DOHH2 (cell line): ENCODE data around the gene OTOF.

Source experiments
- H3F3A ChIP-seq: fragments of 200-600 bp; sonication (generic), shearing (Covaris generic); 2 replicates; pipeline ENCODE4 v1.6.0; 2016; ENCODE audit warnings: antibody characterized with exemption, mild to moderate bottlenecking; ENCODE audit not compliant: control insufficient read depth, insufficient read depth
- H3K27ac ChIP-seq: fragments of 200-600 bp; sonication (generic); 2 replicates; pipeline ENCODE4 v1.5.1; 2014; ENCODE audit warnings: low read depth, mild to moderate bottlenecking, low read length, moderate library complexity
- H3K27me3 ChIP-seq: fragments of 200-600 bp; sonication (generic); 2 replicates; pipeline ENCODE4 v1.6.1; 2014; ENCODE audit warnings: mild to moderate bottlenecking, low read length, mixed read lengths; ENCODE audit not compliant: control insufficient read depth
- H3K36me3 ChIP-seq: fragments of 200-600 bp; sonication (generic); 2 replicates; pipeline ENCODE4 v1.6.1; 2014; ENCODE audit warnings: mild to moderate bottlenecking, low read length, moderate library complexity, mixed read lengths; ENCODE audit not compliant: control insufficient read depth
- H3K4me1 ChIP-seq: fragments of 200-600 bp; sonication (generic); 2 replicates; pipeline ENCODE4 v1.6.1; 2014; ENCODE audit warnings: mild to moderate bottlenecking, low read length, mixed read lengths; ENCODE audit not compliant: control insufficient read depth
- H3K4me2 ChIP-seq: fragments of 200-600 bp; sonication (generic); 2 replicates; pipeline ENCODE4 v1.6.0; 2014; ENCODE audit warnings: mild to moderate bottlenecking, low read length, moderate library complexity
- H3K4me3 ChIP-seq: fragments of 200-600 bp; sonication (generic); 2 replicates; pipeline ENCODE4 v1.5.1; 2014; ENCODE audit warnings: mild to moderate bottlenecking, low read length, mixed read lengths
- H3K79me2 ChIP-seq: fragments of 200-600 bp; sonication (generic); 2 replicates; pipeline ENCODE4 v1.6.1; 2014; ENCODE audit warnings: mild to moderate bottlenecking, low read length, mixed read lengths; ENCODE audit not compliant: control insufficient read depth
- H3K9me2 ChIP-seq: fragments of 200-600 bp; sonication (generic); replicated peaks from 2 replicates; pipeline ENCODE4 v1.6.1; 2014; ENCODE audit warnings: mild to moderate bottlenecking, low read length, mixed read lengths; ENCODE audit not compliant: control insufficient read depth
- H3K9me3 ChIP-seq: fragments of 200-600 bp; sonication (generic); 2 replicates; pipeline ENCODE4 v1.6.1; 2014; ENCODE audit warnings: antibody characterized with exemption, low read length, mixed read lengths; ENCODE audit not compliant: control insufficient read depth, insufficient read depth
- H4K20me1 ChIP-seq: fragments of 200-600 bp; sonication (generic); 2 replicates; pipeline ENCODE4 v1.6.0; 2014; ENCODE audit warnings: low read depth, mild to moderate bottlenecking, antibody characterized with exemption, low read length, moderate library complexity; ENCODE audit not compliant: control insufficient read depth, insufficient read depth
- EZH2phosphoT487 ChIP-seq: fragments of 200-600 bp; sonication (generic); IDR thresholded peaks from 2 replicates; pipeline ENCODE4 v1.6.1; 2017; ENCODE audit warnings: borderline replicate concordance, mild to moderate bottlenecking, antibody characterized with exemption, low read length, moderate library complexity, mixed read lengths
- TF ChIP-seq, protein P1 (sequence below): fragments of 200-600 bp; sonication (generic); IDR thresholded peaks from one replicate; pipeline ENCODE4 v1.5.1; 2014; ENCODE audit warnings: antibody characterized with exemption, mild to moderate bottlenecking, low read depth, low read length; ENCODE audit not compliant: poor library complexity, severe bottlenecking

The OTOF gene

DNA sequence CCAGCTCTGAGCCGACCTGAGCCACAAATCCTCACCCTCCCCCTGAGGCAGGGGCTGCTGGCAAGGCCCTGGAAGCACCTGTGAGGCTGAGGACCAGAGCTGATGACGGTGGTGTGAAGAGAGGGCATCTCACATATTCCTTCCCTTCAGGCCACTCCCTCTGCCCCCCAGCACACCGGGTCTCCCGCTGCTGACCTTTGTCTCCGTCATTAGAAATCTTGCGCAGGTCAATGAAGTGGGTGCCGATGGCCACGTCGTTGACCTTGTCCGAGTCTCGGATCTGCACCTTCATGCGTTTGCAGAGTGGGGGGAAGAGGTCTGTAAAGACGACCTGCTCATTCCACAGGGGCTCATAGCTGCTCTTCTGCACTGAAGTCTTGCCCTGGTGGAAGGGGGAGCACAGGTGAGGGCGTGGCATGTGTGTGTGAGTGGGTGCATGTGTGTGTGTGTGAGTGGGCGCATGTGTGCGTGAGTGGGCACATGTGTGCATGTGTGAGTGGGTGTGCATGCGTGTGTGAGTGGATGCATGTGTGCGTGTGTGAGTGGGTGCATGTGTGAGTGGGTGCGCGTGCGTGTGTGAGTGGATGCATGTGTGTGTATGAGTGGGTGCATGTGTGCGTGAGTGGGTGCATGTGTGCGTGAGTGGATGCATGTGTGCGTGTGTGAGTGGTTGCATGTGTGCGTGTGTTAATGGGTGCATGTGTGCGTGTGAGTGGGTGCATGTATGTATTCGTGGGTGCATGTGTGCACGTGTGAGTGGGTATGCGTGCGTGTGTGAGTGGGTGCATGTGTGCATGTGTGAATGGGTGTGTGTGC lies 4.5 kb upstream of the OTOF start:
- H3K27ac ChIP-seq, result no peak overlapping the region
- H4K20me1 ChIP-seq, result no peaks in the 10 kb centered on the region
- H3K4me2 ChIP-seq, result no peak overlapping the region
- no peak overlapping the region for H3K4me3 ChIP-seq
- H3F3A ChIP-seq, result no peaks in the 10 kb centered on the region
- no peaks in the 10 kb centered on the region for H3K27me3 ChIP-seq
- no peaks in the 10 kb centered on the region for H3K9me2 ChIP-seq
- no peaks in the 10 kb centered on the region for H3K9me3 ChIP-seq
- H3K36me3 ChIP-seq, result no peaks in the 10 kb centered on the region
- H3K79me2 ChIP-seq, result no peaks in the 10 kb centered on the region
- H3K4me1 ChIP-seq, result no peaks in the 10 kb centered on the region
- TF ChIP-seq EZH2phosphoT487, result no peak
- TF ChIP-seq, protein P1, sequence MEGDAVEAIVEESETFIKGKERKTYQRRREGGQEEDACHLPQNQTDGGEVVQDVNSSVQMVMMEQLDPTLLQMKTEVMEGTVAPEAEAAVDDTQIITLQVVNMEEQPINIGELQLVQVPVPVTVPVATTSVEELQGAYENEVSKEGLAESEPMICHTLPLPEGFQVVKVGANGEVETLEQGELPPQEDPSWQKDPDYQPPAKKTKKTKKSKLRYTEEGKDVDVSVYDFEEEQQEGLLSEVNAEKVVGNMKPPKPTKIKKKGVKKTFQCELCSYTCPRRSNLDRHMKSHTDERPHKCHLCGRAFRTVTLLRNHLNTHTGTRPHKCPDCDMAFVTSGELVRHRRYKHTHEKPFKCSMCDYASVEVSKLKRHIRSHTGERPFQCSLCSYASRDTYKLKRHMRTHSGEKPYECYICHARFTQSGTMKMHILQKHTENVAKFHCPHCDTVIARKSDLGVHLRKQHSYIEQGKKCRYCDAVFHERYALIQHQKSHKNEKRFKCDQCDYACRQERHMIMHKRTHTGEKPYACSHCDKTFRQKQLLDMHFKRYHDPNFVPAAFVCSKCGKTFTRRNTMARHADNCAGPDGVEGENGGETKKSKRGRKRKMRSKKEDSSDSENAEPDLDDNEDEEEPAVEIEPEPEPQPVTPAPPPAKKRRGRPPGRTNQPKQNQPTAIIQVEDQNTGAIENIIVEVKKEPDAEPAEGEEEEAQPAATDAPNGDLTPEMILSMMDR, result no peak

DNA sequence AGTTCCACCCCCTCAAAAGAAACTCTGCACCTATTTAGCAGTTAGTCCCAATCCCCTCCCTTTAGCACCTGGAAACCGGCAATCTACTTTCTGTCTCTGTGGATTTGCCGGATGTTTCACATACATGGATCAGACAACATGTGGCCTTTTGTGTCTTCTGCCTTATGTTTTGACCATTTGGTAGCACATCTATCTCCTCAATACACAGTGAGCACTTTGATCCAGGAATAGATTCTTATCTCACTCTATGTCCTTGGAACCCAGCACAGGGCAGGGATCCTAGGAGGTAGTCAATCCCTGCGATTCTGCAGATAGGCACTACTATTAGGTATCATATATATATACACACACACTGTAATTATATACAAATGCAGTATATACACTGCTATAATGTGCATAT lies 3.8 kb upstream of the OTOF start:
- Histone ChIP-seq H3K36me3 (no peaks in the 10 kb centered on the region), H3K4me3 (no peak overlapping the region), H3K27ac (no peak overlapping the region), H3K27me3 (no peaks in the 10 kb centered on the region), H3K9me3 (no peaks in the 10 kb centered on the region), H3K4me1 (no peaks in the 10 kb centered on the region), H3F3A (no peaks in the 10 kb centered on the region), H3K4me2 (no peak overlapping the region), H4K20me1 (no peaks in the 10 kb centered on the region), H3K9me2 (no peaks in the 10 kb centered on the region), H3K79me2 (no peaks in the 10 kb centered on the region)
- no peak for TF ChIP-seq EZH2phosphoT487
- TF ChIP-seq, protein P1, result no peak

GRCh38 chr2:26480566-26481423 lies 2.9 kb upstream of the OTOF start:
- Histone ChIP-seq H3K79me2 (no peaks in the 10 kb centered on the region), H3K4me1 (no peaks in the 10 kb centered on the region), H4K20me1 (no peaks in the 10 kb centered on the region), H3K4me2 (no peak overlapping the region), H3K9me2 (no peaks in the 10 kb centered on the region), H3K36me3 (no peaks in the 10 kb centered on the region), H3K27ac (no peak overlapping the region), H3K4me3 (no peak overlapping the region), H3K9me3 (no peaks in the 10 kb centered on the region), H3K27me3 (no peaks in the 10 kb centered on the region), H3F3A (no peaks in the 10 kb centered on the region)
- TF ChIP-seq, protein P1, result no peak
- TF ChIP-seq EZH2phosphoT487, result no peak
